GM23338 (cell line): Measurements from ENCODE around the gene SBSN. TPM values are rescaled to one million over a fixed set of nuclear protein-coding genes. Genes with fewer than 3 reads are reported as not detected.

Experiments
- ATAC-seq: fragments of 200-7000 bp; cut with Tn5 transposase; 3 replicates; pipeline ENCODE4 v1.9.1; 2020
- DNase-seq: peaks from one replicate; pipeline ENCODE4 v3.0.0-alpha.2; 2015; ENCODE audit warnings: low spot score
- H2AFZ ChIP-seq: fragments of 200-600 bp; sonication (generic); 2 replicates; pipeline ENCODE4 v1.8.0; 2016; ENCODE audit warnings: antibody characterized with exemption, mild to moderate bottlenecking, moderate library complexity
- H3F3A ChIP-seq: fragments of 200-600 bp; sonication (generic); replicated peaks from 2 replicates; pipeline ENCODE4 v1.8.0; 2017; ENCODE audit warnings: antibody characterized with exemption, mixed run types, low read depth
- H3K27ac ChIP-seq: fragments of 200-600 bp; sonication (generic); 2 replicates; pipeline ENCODE4 v1.6.1; 2016; ENCODE audit warnings: low read depth
- H3K27me3 ChIP-seq: fragments of 200-600 bp; sonication (generic); 2 replicates; pipeline ENCODE4 v1.8.0; 2016; ENCODE audit warnings: mild to moderate bottlenecking, mixed run types, moderate library complexity; ENCODE audit not compliant: insufficient read depth
- H3K36me3 ChIP-seq: fragments of 200-600 bp; sonication (generic); 2 replicates; pipeline ENCODE4 v1.8.0; 2016; ENCODE audit warnings: mild to moderate bottlenecking; ENCODE audit not compliant: insufficient read depth
- H3K4me1 ChIP-seq: fragments of 200-600 bp; sonication (generic); 2 replicates; pipeline ENCODE4 v1.8.0; 2016; ENCODE audit warnings: mild to moderate bottlenecking, moderate library complexity; ENCODE audit not compliant: insufficient read depth
- H3K4me2 ChIP-seq: fragments of 200-600 bp; sonication (generic); 2 replicates; pipeline ENCODE4 v1.7.1; 2017; ENCODE audit warnings: mixed run types
- H3K4me3 ChIP-seq: fragments of 200-600 bp; sonication (generic); 2 replicates; pipeline ENCODE4 v1.6.1; 2016; ENCODE audit warnings: mixed run types
- H3K79me2 ChIP-seq: fragments of 200-600 bp; sonication (generic); replicated peaks from 2 replicates; pipeline ENCODE4 v1.8.0; 2017; ENCODE audit warnings: mild to moderate bottlenecking; ENCODE audit not compliant: insufficient read depth
- H3K9me2 ChIP-seq: fragments of 200-600 bp; sonication (generic); 2 replicates; pipeline ENCODE4 v1.8.0; 2017; ENCODE audit not compliant: insufficient read depth
- H4K20me1 ChIP-seq: fragments of 200-600 bp; sonication (generic); replicated peaks from 2 replicates; pipeline ENCODE4 v1.8.0; 2017; ENCODE audit warnings: mild to moderate bottlenecking; ENCODE audit not compliant: insufficient read depth
- H3K27ac Mint-ChIP-seq: 2 replicates; pipeline ENCODE4 v1.8.0; 2020; ENCODE audit warnings: inconsistent platforms, mild to moderate bottlenecking, moderate library complexity, mixed read lengths
- H3K27me3 Mint-ChIP-seq: 3 replicates; pipeline ENCODE4 v1.8.0; 2022; ENCODE audit warnings: low read depth, mild to moderate bottlenecking, moderate library complexity, mixed read lengths, inconsistent platforms; ENCODE audit not compliant: insufficient read depth, poor library complexity
- H3K36me3 Mint-ChIP-seq: 3 replicates; pipeline ENCODE4 v1.8.0; 2021; ENCODE audit warnings: low read depth, mild to moderate bottlenecking, inconsistent platforms, moderate library complexity, mixed read lengths
- H3K4me1 Mint-ChIP-seq: 3 replicates; pipeline ENCODE4 v1.8.0; 2020; ENCODE audit warnings: mild to moderate bottlenecking, inconsistent platforms, mixed read lengths
- H3K4me3 Mint-ChIP-seq: 3 replicates; pipeline ENCODE4 v1.8.0; 2021; ENCODE audit warnings: moderate library complexity, mild to moderate bottlenecking, inconsistent platforms, mixed read lengths
- H3K9me3 Mint-ChIP-seq: 3 replicates; pipeline ENCODE4 v1.8.0; 2020; ENCODE audit warnings: moderate library complexity, mild to moderate bottlenecking, inconsistent platforms, mixed read lengths
- CREB1 ChIP-seq: fragments of 250-450 bp; sonication (Bioruptor Pico); IDR thresholded peaks from 2 replicates; pipeline ENCODE4 v1.5.0; 2020; ENCODE audit warnings: low read depth, mild to moderate bottlenecking, moderate library complexity
- ETS1 ChIP-seq: IDR thresholded peaks from 2 replicates; pipeline ENCODE4 v1.6.1; 2016; ENCODE audit warnings: antibody characterized with exemption
- EZH2 ChIP-seq: fragments of 200-600 bp; sonication (generic); IDR thresholded peaks from one replicate; pipeline ENCODE4 v1.8.0; 2017; ENCODE audit warnings: antibody characterized with exemption, mild to moderate bottlenecking, low read depth; ENCODE audit not compliant: unreplicated experiment
- EZH2phosphoT487 ChIP-seq: fragments of 200-600 bp; sonication (generic); IDR thresholded peaks from one replicate; pipeline ENCODE4 v1.8.1; 2018; ENCODE audit warnings: antibody characterized with exemption; ENCODE audit not compliant: unreplicated experiment
- JUNB ChIP-seq: IDR thresholded peaks from one replicate; pipeline ENCODE4 v1.6.1; 2016; ENCODE audit warnings: antibody characterized with exemption; ENCODE audit not compliant: unreplicated experiment
- NANOG ChIP-seq: IDR thresholded peaks from 2 replicates; pipeline ENCODE4 v1.6.1; 2016; ENCODE audit warnings: antibody characterized with exemption, borderline replicate concordance
- POLR2AphosphoS5 ChIP-seq: IDR thresholded peaks from 2 replicates; pipeline ENCODE4 v1.6.1; 2016; ENCODE audit warnings: antibody characterized with exemption, low read depth
- STAT1 ChIP-seq: IDR thresholded peaks from one replicate; pipeline ENCODE4 v1.6.1; 2016; ENCODE audit warnings: antibody characterized with exemption; ENCODE audit not compliant: unreplicated experiment
- ZNF114 ChIP-seq: fragments of 250-450 bp; sonication (Bioruptor Pico); IDR thresholded peaks from 2 replicates; pipeline ENCODE4 v1.5.0; 2020; ENCODE audit warnings: mild to moderate bottlenecking, moderate library complexity
- ZNF331 ChIP-seq: fragments of 250-450 bp; sonication (Bioruptor Pico); IDR thresholded peaks from 2 replicates; pipeline ENCODE4 v1.5.0; 2020; ENCODE audit warnings: low read depth, mild to moderate bottlenecking, moderate library complexity
- ZNF462 ChIP-seq: fragments of 250-450 bp; sonication (Bioruptor Pico); IDR thresholded peaks from 2 replicates; pipeline ENCODE4 v1.5.0; 2020; ENCODE audit warnings: mild to moderate bottlenecking, moderate library complexity
- polyA plus RNA-seq: library from polyadenylated mRNA; unstranded; fragments of >200 nt; fragmentation: Nextera tagmentation; extraction: Ambion mirVana; gene quantifications from 2 replicates; pipeline ENCODE4 v1.2.1, GENCODE V29; 2016
- total RNA-seq: library from RNA; depleted of rRNA; stranded (reverse); fragments of >200 nt; shearing (Covaris generic); gene quantifications from 2 replicates; pipeline ENCODE4 v1.2.3, GENCODE V29; 2014
- TF ChIP-seq, protein P1 (sequence below): IDR thresholded peaks from one replicate; pipeline ENCODE4 v1.6.1; 2018; ENCODE audit warnings: antibody characterized with exemption; ENCODE audit not compliant: unreplicated experiment
- TF ChIP-seq, protein P2 (sequence below), 2 experiments: fragments of 200-600 bp in 1 of 2; sonication (generic) in 1 of 2; conservative IDR thresholded peaks; 2 replicates each; pipeline versions ENCODE4 v1.5.1 to v1.6.1; 2016 to 2017; ENCODE audit warnings: antibody characterized with exemption in 2 of 2, low read depth in 2 of 2, mild to moderate bottlenecking in 2 of 2, moderate library complexity in 1 of 2

Gene SBSN
- total and polyA plus RNA-seq, 2 experiments from 2014 or later, result 0.39 TPM; not detected in 1

- Histone ChIP-seq H3K79me2 (no peaks in the 10 kb centered on the region), H3K4me1 (no peaks in the 10 kb centered on the region), H3F3A (no peaks in the 10 kb centered on the region), H3K4me2 (no peak overlapping the region), H3K9me2 (no peaks in the 10 kb centered on the region), H3K27ac (no peak overlapping the region), H3K4me3 (no peak overlapping the region), H3K27me3 (no peaks in the 10 kb centered on the region), H3K36me3 (no peaks in the 10 kb centered on the region), H4K20me1 (no peaks in the 10 kb centered on the region), H2AFZ (no peak overlapping the region)
- H3K4me1 Mint-ChIP-seq, result peaks cover 12% of the 10 kb centered on the region; the same call in 2 of the 3 replicates
- no peak overlapping the region for H3K27ac Mint-ChIP-seq
- DNase-seq (no peak), ATAC-seq (no peak; the same call in 1 of the 3 replicates)
- no peaks in the 10 kb centered on the region for H3K36me3 Mint-ChIP-seq
- no peaks in the 10 kb centered on the region; the same call in 2 of the 3 replicates for H3K9me3 Mint-ChIP-seq
- H3K4me3 Mint-ChIP-seq, result no peak overlapping the region
- TF ChIP-seq, protein P1, sequence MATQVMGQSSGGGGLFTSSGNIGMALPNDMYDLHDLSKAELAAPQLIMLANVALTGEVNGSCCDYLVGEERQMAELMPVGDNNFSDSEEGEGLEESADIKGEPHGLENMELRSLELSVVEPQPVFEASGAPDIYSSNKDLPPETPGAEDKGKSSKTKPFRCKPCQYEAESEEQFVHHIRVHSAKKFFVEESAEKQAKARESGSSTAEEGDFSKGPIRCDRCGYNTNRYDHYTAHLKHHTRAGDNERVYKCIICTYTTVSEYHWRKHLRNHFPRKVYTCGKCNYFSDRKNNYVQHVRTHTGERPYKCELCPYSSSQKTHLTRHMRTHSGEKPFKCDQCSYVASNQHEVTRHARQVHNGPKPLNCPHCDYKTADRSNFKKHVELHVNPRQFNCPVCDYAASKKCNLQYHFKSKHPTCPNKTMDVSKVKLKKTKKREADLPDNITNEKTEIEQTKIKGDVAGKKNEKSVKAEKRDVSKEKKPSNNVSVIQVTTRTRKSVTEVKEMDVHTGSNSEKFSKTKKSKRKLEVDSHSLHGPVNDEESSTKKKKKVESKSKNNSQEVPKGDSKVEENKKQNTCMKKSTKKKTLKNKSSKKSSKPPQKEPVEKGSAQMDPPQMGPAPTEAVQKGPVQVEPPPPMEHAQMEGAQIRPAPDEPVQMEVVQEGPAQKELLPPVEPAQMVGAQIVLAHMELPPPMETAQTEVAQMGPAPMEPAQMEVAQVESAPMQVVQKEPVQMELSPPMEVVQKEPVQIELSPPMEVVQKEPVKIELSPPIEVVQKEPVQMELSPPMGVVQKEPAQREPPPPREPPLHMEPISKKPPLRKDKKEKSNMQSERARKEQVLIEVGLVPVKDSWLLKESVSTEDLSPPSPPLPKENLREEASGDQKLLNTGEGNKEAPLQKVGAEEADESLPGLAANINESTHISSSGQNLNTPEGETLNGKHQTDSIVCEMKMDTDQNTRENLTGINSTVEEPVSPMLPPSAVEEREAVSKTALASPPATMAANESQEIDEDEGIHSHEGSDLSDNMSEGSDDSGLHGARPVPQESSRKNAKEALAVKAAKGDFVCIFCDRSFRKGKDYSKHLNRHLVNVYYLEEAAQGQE, result no peak
- no peak for TF ChIP-seq POLR2AphosphoS5
- TF ChIP-seq ETS1, result no peak
- TF ChIP-seq ZNF462 (CRISPR knock-in tag), result no peak
- no peak for TF ChIP-seq ZNF331
- TF ChIP-seq NANOG, result no peak
- TF ChIP-seq EZH2phosphoT487, result no peak
- TF ChIP-seq JUNB, result no peak
- no peak for TF ChIP-seq EZH2
- no peak for TF ChIP-seq CREB1 (CRISPR knock-in tag)
- TF ChIP-seq ZNF114 (CRISPR knock-in tag), result no peak
- TF ChIP-seq, protein P2, sequence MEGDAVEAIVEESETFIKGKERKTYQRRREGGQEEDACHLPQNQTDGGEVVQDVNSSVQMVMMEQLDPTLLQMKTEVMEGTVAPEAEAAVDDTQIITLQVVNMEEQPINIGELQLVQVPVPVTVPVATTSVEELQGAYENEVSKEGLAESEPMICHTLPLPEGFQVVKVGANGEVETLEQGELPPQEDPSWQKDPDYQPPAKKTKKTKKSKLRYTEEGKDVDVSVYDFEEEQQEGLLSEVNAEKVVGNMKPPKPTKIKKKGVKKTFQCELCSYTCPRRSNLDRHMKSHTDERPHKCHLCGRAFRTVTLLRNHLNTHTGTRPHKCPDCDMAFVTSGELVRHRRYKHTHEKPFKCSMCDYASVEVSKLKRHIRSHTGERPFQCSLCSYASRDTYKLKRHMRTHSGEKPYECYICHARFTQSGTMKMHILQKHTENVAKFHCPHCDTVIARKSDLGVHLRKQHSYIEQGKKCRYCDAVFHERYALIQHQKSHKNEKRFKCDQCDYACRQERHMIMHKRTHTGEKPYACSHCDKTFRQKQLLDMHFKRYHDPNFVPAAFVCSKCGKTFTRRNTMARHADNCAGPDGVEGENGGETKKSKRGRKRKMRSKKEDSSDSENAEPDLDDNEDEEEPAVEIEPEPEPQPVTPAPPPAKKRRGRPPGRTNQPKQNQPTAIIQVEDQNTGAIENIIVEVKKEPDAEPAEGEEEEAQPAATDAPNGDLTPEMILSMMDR (conservative IDR thresholded peaks at IDR 0.05; ENCODE audit: low read depth in 2 of 2), result no peak
- no peak for TF ChIP-seq STAT1
- H3K27me3 Mint-ChIP-seq, result no peaks in the 10 kb centered on the region
Observed at GRCh38 chr19:35569281-35569781, 41.2 kb upstream of the SBSN start.
